Tibial nerve (tissue), 4 donors: ENCODE results near the gene ZNF385D. TPM values are rescaled to one million over a fixed set of nuclear protein-coding genes. Genes with fewer than 3 reads are reported as not detected.

Experiments used
- DNase-seq, 2 donors: peaks; one replicate each; pipeline ENCODE4 v3.0.0-alpha.2; 2019; ENCODE audit warnings: low spot score in 2 of 2
- H3K27ac ChIP-seq, 4 donors: fragments of 200-600 bp; sonication (generic) in 3 of 4; one replicate each; pipeline ENCODE4 v1.5.1; 2017 to 2019; ENCODE audit warnings: mild to moderate bottlenecking in 1 of 4
- H3K27me3 ChIP-seq, 2 donors: fragments of 200-600 bp; sonication (generic) in 1 of 2; one replicate each; pipeline versions ENCODE4 v1.5.1 to v1.6.0; 2017 to 2019
- H3K36me3 ChIP-seq, 3 donors: fragments of 200-600 bp; sonication (generic); one replicate each; pipeline ENCODE4 v1.5.1; 2018 to 2019
- H3K4me1 ChIP-seq, 4 donors: fragments of 200-600 bp; sonication (generic) in 3 of 4; one replicate each; pipeline ENCODE4 v1.5.1; 2017 to 2019
- H3K4me3 ChIP-seq, 4 donors: fragments of 200-600 bp; sonication (generic) in 3 of 4; one replicate each; pipeline ENCODE4 v1.5.1; 2017 to 2019; ENCODE audit warnings: mild to moderate bottlenecking in 1 of 4, moderate library complexity in 1 of 4
- H3K9me3 ChIP-seq, 4 donors: fragments of 200-600 bp; sonication (generic) in 3 of 4; one replicate each; pipeline ENCODE4 v1.5.1; 2017 to 2019
- CTCF ChIP-seq, 5 experiments: fragments of 200-600 bp in 3 of 5; fragments of 450-650 bp in 2 of 5; sonication (generic) in 3 of 5; IDR thresholded peaks; one replicate each; pipeline ENCODE4 v1.5.1; 2016 to 2019; ENCODE audit warnings: antibody characterized with exemption in 5 of 5, mild to moderate bottlenecking in 3 of 5, moderate library complexity in 2 of 5
- EP300 ChIP-seq, 2 donors: sonication (generic); formaldehyde crosslinking; IDR thresholded peaks; one replicate each; pipeline ENCODE4 v1.6.1; 2017; ENCODE audit warnings: antibody characterized with exemption in 2 of 2, mild to moderate bottlenecking in 1 of 2
- POLR2A ChIP-seq, 2 donors: fragments of 450-650 bp; IDR thresholded peaks; one replicate each; pipeline ENCODE4 v1.6.1; 2017; ENCODE audit warnings: antibody characterized with exemption in 2 of 2, mild to moderate bottlenecking in 2 of 2, moderate library complexity in 2 of 2
- WGBS, 2 donors: methylation state at CpG; one replicate each; pipeline ENCODE4 v1.1.5; 2018; 5-methylcytosine and 5-hydroxymethylcytosine counted together
- total RNA-seq, 4 donors: library from RNA; depleted of rRNA; stranded (reverse); fragments of >200 nt; gene quantifications; one replicate each; pipeline ENCODE4 v1.1.0, GENCODE V29; 2016

Gene ZNF385D
- total RNA-seq, 4 donors from 2014 or later, result 2.7 to 9.0 (median 4.4) TPM

GRCh38 chr3:21751886-21752285 lies 876 bp upstream of the ZNF385D start:
- no peak overlapping the region for H3K4me3 ChIP-seq
- TF ChIP-seq POLR2A (IDR thresholded peaks at IDR 0.05), result no peak
- TF ChIP-seq CTCF (IDR thresholded peaks at IDR 0.05), result no peak
- TF ChIP-seq EP300 (IDR thresholded peaks at IDR 0.05), result no peak
- 23 to 26% methylated on average over 6 of the region's 6 CpGs for WGBS, 2 donors
- peak overlapping the region in 1 of 4 donors; percentile 56 for H3K27ac ChIP-seq
- no peaks in the 10 kb centered on the region for H3K36me3 ChIP-seq
- DNase-seq, result no peak
- H3K27me3 ChIP-seq, result no peaks in the 10 kb centered on the region
- H3K9me3 ChIP-seq, result no peaks in the 10 kb centered on the region
- peaks cover 0 to 29% (median 0%) of the 10 kb centered on the region in 4 donors for H3K4me1 ChIP-seq

- H3K4me1 ChIP-seq, result peaks cover 0 to 29% (median 0%) of the 10 kb centered on the region in 4 donors
- H3K36me3 ChIP-seq, result no peaks in the 10 kb centered on the region
- H3K27ac ChIP-seq, result peak overlapping the region in 1 of 4 donors; percentile 56
- H3K4me3 ChIP-seq, result peak overlapping the region; percentile 16 to 52 (median 27)
- 22 to 23% methylated on average over 8 of the region's 8 CpGs for WGBS, 2 donors
- no peaks in the 10 kb centered on the region for H3K27me3 ChIP-seq
- H3K9me3 ChIP-seq, result no peaks in the 10 kb centered on the region
- TF ChIP-seq CTCF (IDR thresholded peaks at IDR 0.05) (no peak), EP300 (IDR thresholded peaks at IDR 0.05) (no peak), POLR2A (IDR thresholded peaks at IDR 0.05) (no peak)
- DNase-seq, result no peak
These were observed 822 bp downstream of the ZNF385D start for GRCh38 chr3:21750080-21750696.

GRCh38 chr3:21747966-21748555 lies 2.9 kb downstream of the ZNF385D start:
- Histone ChIP-seq H3K4me1 (peaks cover 0 to 29% (median 0%) of the 10 kb centered on the region in 4 donors), H3K36me3 (no peaks in the 10 kb centered on the region), H3K27ac (no peak overlapping the region), H3K27me3 (no peaks in the 10 kb centered on the region), H3K9me3 (peaks cover 0 to 5% (median 0%) of the 10 kb centered on the region in 4 donors), H3K4me3 (peak overlapping the region in 1 of 4 donors; percentile 4)
- no peak for DNase-seq
- WGBS, 2 donors, result 76 to 84% methylated on average over 5 of the region's 5 CpGs
- TF ChIP-seq CTCF (IDR thresholded peaks at IDR 0.05), result no peak
- TF ChIP-seq POLR2A (IDR thresholded peaks at IDR 0.05), result no peak
- no peak for TF ChIP-seq EP300 (IDR thresholded peaks at IDR 0.05)

- Histone ChIP-seq H3K9me3 (peaks cover 0 to 5% (median 0%) of the 10 kb centered on the region in 4 donors), H3K36me3 (no peaks in the 10 kb centered on the region), H3K27ac (no peak overlapping the region), H3K4me3 (no peak overlapping the region), H3K4me1 (peaks cover 0 to 27% (median 0%) of the 10 kb centered on the region in 4 donors), H3K27me3 (no peaks in the 10 kb centered on the region)
- WGBS, 2 donors, result 86 to 90% methylated on average over 3 of the region's 3 CpGs
- no peak for DNase-seq
- no peak for TF ChIP-seq POLR2A (IDR thresholded peaks at IDR 0.05)
- no peak for TF ChIP-seq CTCF (IDR thresholded peaks at IDR 0.05)
- no peak for TF ChIP-seq EP300 (IDR thresholded peaks at IDR 0.05)
These were observed 3.6 kb downstream of the ZNF385D start for GRCh38 chr3:21747376-21747775.

GRCh38 chr3:21745966-21746365 lies 5.0 kb downstream of the ZNF385D start:
- 92 to 94% methylated on average over 6 of the region's 6 CpGs for WGBS, 2 donors
- no peak for TF ChIP-seq CTCF (IDR thresholded peaks at IDR 0.05)
- TF ChIP-seq EP300 (IDR thresholded peaks at IDR 0.05), result no peak
- TF ChIP-seq POLR2A (IDR thresholded peaks at IDR 0.05), result no peak
- H3K4me1 ChIP-seq, result peaks cover 0 to 14% (median 0%) of the 10 kb centered on the region in 4 donors
- H3K36me3 ChIP-seq, result no peaks in the 10 kb centered on the region
- no peak for DNase-seq
- H3K27me3 ChIP-seq, result no peaks in the 10 kb centered on the region
- no peak overlapping the region for H3K4me3 ChIP-seq
- H3K9me3 ChIP-seq, result peaks cover 0 to 5% (median 0%) of the 10 kb centered on the region in 4 donors
- H3K27ac ChIP-seq, result no peak overlapping the region
